Measurements from ENCODE around the gene KLHL10. TPM values are rescaled to one million over a fixed set of nuclear protein-coding genes. Genes with fewer than 3 reads are reported as not detected.
"Not testable (repeated sequence)": the region's sequence is repeated elsewhere in the genome, so short reads cannot be mapped to it uniquely, and the experiment has no call there.

Gene KLHL10
- total and polyA plus RNA-seq, 3 experiments from 2014 or later, result 0.24 TPM; not detected in 2

DNA sequence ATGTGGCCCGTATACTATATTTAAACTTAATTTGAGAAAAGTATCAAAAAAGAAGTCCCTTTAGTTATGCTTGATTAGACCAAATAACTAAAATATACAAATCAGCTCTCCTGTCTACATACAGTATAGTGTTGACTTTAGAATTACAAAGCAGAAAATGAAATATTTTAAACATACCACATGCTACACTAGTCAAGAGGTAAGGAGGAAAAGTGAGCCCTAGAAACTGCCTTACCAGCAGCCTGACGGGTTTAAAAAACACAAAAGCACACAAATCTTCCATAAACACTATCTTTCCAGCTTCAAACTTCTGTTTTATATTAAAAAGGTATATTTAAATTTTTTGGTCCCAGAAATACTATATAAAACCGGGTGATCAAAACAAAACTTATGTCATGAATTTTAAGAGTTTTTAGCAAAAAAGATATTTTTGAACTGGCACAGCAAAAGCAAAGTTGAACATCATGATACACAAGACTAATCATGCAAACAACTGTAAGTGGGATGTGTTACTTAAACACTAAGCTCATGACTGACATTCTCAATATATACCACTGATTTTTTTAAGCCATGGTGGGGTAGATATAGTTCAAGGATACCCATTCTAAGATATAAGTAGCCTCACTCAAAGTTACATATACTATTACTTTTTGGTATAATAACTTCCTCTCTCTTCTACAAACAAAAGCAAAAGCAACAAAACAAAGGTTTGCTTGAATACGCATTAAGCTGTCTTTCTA lies 11.8 kb downstream of the KLHL10 start:
- Histone ChIP-seq H3K36me3 (ENCODE audit: insufficient read depth, low read length) (peaks cover 9% of the 10 kb centered on the region), H3K4me1 (ENCODE audit: insufficient read depth, low read length) (peaks cover 15% of the 10 kb centered on the region), H3K4me3 (ENCODE audit: low read length) (no peak overlapping the region), H3K27ac (ENCODE audit: low read depth, low read length) (no peak overlapping the region), H3K27me3 (ENCODE audit: insufficient read depth, low read length, poor library complexity, severe bottlenecking) (no peaks in the 10 kb centered on the region), H3K9me3 (ENCODE audit: low read length) (no peaks in the 10 kb centered on the region)
- Mint-ChIP-seq H3K27me3 (no peaks in the 10 kb centered on the region), H3K9me3 (no peaks in the 10 kb centered on the region), H3K36me3 (peaks cover 0 to 53% (median 8%) of the 10 kb centered on the region in 3 donors), H3K4me3 (no peak overlapping the region), H3K27ac (no peak overlapping the region), H3K4me1 (peaks cover 25 to 47% (median 46%) of the 10 kb centered on the region in 3 donors)
- POLR2A ChIA-PET, result no interaction called here
- CTCF ChIA-PET, result no interaction called here
- no peak for DNase-seq

DNA sequence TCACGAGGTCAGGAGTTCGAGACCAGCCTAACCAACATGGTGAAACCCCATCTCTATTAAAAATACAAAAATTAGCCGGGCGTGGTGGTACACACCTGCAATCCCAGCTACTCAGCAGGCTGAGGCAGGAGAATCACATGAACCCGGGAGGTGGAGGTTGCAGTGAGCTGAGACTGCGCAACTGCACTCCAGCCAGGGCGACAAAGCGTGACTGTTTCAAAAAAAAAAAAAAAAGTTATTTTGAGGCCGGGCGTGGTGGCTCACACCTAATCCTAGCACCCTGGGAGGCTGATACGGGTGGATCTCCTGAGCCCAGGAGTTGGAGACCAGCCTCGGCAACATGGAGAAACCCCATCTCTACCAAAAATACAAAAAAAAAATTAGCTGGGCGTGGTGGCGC lies 13.8 kb downstream of the KLHL10 start:
- H3K4me3 Mint-ChIP-seq; H3K27me3 Mint-ChIP-seq; DNase-seq; POLR2A ChIA-PET; H3K27ac ChIP-seq (ENCODE audit: low read depth, low read length); H3K4me3 ChIP-seq (ENCODE audit: low read length); H3K9me3 Mint-ChIP-seq; CTCF ChIA-PET; H3K27me3 ChIP-seq (ENCODE audit: insufficient read depth, low read length, poor library complexity, severe bottlenecking); H3K9me3 ChIP-seq (ENCODE audit: low read length): not testable (repeated sequence)
- H3K4me1 Mint-ChIP-seq, result peaks cover 30 to 56% (median 55%) of the 10 kb centered on the region in 3 donors
- H3K27ac Mint-ChIP-seq, result peak overlapping the region in 1 of 8 donors; percentile 17
- H3K36me3 Mint-ChIP-seq, result peaks cover 5 to 61% (median 7%) of the 10 kb centered on the region in 3 donors
- peaks cover 15% of the 10 kb centered on the region for H3K36me3 ChIP-seq (ENCODE audit: insufficient read depth, low read length)
- H3K4me1 ChIP-seq (ENCODE audit: insufficient read depth, low read length), result peaks cover 15% of the 10 kb centered on the region

DNA sequence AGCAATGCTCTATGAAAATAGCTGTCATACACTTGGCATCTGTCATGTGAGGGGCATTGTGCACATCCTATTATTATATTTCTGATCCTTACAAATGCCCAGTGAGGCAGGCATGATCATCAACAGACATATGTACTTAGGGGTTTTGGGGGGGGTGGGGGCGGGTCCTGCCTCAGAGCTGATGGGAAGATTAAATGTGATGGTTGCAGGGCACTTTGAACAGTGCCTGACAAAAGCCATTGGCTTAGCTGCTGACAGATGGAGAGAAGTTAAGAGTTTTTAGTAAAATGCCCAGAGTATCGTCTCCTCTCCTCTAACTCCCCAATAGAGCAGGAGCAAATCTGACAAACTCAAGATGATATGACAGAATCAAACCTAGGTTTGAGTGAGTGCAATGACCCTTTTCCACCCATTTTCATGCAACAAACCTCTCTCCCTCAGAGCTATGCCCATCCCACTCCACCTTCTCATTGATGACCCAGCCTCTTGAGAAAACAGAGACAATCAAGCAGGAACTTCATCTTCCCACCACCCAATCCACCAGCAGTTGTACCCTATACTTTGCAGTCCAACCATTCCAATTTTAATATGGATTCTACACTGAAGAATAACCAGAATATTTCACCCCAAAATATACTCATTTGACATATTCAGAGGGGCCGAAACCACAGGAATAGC lies 22.8 kb downstream of the KLHL10 start:
- H3K36me3 ChIP-seq (ENCODE audit: insufficient read depth, low read length), result no peaks in the 10 kb centered on the region
- no peak overlapping the region for H3K27ac ChIP-seq (ENCODE audit: low read depth, low read length)
- H3K27me3 ChIP-seq (ENCODE audit: insufficient read depth, low read length, poor library complexity, severe bottlenecking), result no peaks in the 10 kb centered on the region
- H3K9me3 ChIP-seq (ENCODE audit: low read length), result no peaks in the 10 kb centered on the region
- Mint-ChIP-seq H3K27me3 (no peaks in the 10 kb centered on the region), H3K4me3 (peak overlapping the region in 4 of 7 donors; percentile 3 to 48 (median 32)), H3K9me3 (no peaks in the 10 kb centered on the region), H3K4me1 (peaks cover 29 to 46% (median 35%) of the 10 kb centered on the region in 3 donors), H3K36me3 (peaks cover 0 to 6% (median 0%) of the 10 kb centered on the region in 3 donors), H3K27ac (peak overlapping the region in 4 of 8 donors; percentile 13 to 64 (median 48))
- DNase-seq, result no peak
- H3K4me1 ChIP-seq (ENCODE audit: insufficient read depth, low read length), result peaks cover 28% of the 10 kb centered on the region
- no peak overlapping the region for H3K4me3 ChIP-seq (ENCODE audit: low read length)
- ChIA-PET CTCF (no interaction called here), POLR2A (no interaction called here)

DNA sequence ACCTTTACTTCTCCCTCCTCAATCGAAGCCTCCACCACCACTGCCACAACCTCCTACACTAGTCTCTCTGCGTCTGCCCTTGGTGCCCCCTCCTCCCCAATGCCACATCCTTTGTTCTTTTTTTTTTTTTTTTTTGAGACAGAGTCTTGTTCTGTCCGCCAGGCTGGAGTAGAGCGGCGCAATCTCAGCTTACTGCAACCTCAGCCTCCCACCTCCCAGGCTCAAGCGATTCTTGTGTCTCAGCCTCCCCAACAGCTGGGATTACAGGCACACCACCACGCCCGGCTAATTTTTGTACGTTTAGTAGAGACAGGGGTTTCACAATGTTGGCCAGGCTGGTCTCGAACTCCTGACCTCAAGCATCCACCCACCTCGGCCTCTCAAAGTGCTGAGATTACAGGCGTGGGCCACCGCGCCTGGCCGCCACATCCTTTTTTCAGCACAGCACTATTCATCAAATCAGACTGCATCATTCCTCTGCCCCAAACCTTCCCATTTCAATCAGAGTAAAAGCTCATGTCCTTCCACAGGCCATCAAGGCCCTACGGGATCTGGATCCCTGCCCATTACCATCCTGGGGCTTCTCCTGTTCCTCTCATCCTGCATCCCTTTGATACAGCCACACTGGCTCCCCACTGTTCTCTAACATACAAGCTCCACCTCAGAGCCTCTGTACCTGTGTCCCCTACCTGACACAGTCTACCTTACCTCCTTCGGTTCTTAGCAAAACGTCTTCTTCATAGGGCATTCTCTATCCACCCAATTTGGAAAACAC lies 25.6 kb downstream of the KLHL10 start:
- peaks cover 28% of the 10 kb centered on the region for H3K4me1 ChIP-seq (ENCODE audit: insufficient read depth, low read length)
- no peak overlapping the region for H3K4me3 Mint-ChIP-seq
- H3K27ac Mint-ChIP-seq, result no peak overlapping the region
- no peaks in the 10 kb centered on the region for H3K9me3 Mint-ChIP-seq
- H3K9me3 ChIP-seq (ENCODE audit: low read length), result no peaks in the 10 kb centered on the region
- peak overlapping the region; percentile 94 for H3K4me3 ChIP-seq (ENCODE audit: low read length)
- POLR2A ChIA-PET, result interaction anchor here (0.6 to 1.5 kb wide), 4 partner anchors 24 to 103 kb away, joined by 3 to 4 read pairs (median 4); partner anchors contain the start of genes CNP and P3H4
- H3K27me3 ChIP-seq (ENCODE audit: insufficient read depth, low read length, poor library complexity, severe bottlenecking), result no peaks in the 10 kb centered on the region
- H3K27ac ChIP-seq (ENCODE audit: low read depth, low read length), result no peak overlapping the region
- H3K36me3 Mint-ChIP-seq, result peaks cover 0 to 15% (median 0%) of the 10 kb centered on the region in 3 donors
- CTCF ChIA-PET, result interaction anchor here (2.7 kb wide), 1 partner anchor 52 kb away, joined by 10 read pairs; the partner anchor contains the start of genes FKBP10 and P3H4
- peaks cover 4% of the 10 kb centered on the region for H3K36me3 ChIP-seq (ENCODE audit: insufficient read depth, low read length)
- peak in 3 of 5 donors; percentile 3 to 32 (median 29) for DNase-seq
- H3K4me1 Mint-ChIP-seq, result peaks cover 25 to 39% (median 35%) of the 10 kb centered on the region in 3 donors
- no peaks in the 10 kb centered on the region for H3K27me3 Mint-ChIP-seq

DNA sequence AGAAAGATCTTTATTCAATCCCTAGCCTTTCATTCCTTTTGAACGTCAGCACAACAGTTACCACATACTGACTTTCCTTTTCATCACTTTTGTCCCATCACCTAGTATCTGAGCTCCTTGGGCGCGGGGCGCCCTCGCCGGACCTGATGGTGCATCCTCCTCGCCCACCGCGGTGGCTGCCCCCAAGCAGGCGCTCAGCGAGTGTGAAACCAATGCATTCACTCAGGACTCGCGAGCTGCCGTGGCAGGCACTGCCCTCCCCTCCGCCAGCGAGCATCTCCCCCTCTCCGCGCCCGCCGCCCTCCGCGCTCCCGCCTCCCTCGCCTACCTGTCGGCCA lies 26.8 kb downstream of the KLHL10 start:
- Histone ChIP-seq H3K9me3 (ENCODE audit: low read length) (no peaks in the 10 kb centered on the region), H3K27ac (ENCODE audit: low read depth, low read length) (peak overlapping the region; percentile 81), H3K4me3 (ENCODE audit: low read length) (peak overlapping the region; percentile 94), H3K4me1 (ENCODE audit: insufficient read depth, low read length) (peaks cover 28% of the 10 kb centered on the region), H3K27me3 (ENCODE audit: insufficient read depth, low read length, poor library complexity, severe bottlenecking) (no peaks in the 10 kb centered on the region), H3K36me3 (ENCODE audit: insufficient read depth, low read length) (peaks cover 4% of the 10 kb centered on the region)
- Mint-ChIP-seq H3K27me3 (no peaks in the 10 kb centered on the region), H3K27ac (no peak overlapping the region), H3K4me1 (peaks cover 24 to 37% (median 36%) of the 10 kb centered on the region in 3 donors), H3K4me3 (no peak overlapping the region), H3K36me3 (peaks cover 0 to 26% (median 1%) of the 10 kb centered on the region in 3 donors), H3K9me3 (no peaks in the 10 kb centered on the region)
- CTCF ChIA-PET, result interaction anchor here (0.8 to 2.7 kb wide), 4 partner anchors 53 to 153 kb away, joined by 3 to 10 read pairs (median 5); partner anchors contain the start of genes DNAJC7, FKBP10, ODAD4 and P3H4
- POLR2A ChIA-PET, result interaction anchor here (0.6 to 2.1 kb wide), 8 partner anchors 16 to 175 kb away, joined by 3 to 16 read pairs (median 4); partner anchors contain the start of genes ACLY, CNP, EIF1 and ODAD4
- peak in 1 of 5 donors; percentile 52 for DNase-seq

DNA sequence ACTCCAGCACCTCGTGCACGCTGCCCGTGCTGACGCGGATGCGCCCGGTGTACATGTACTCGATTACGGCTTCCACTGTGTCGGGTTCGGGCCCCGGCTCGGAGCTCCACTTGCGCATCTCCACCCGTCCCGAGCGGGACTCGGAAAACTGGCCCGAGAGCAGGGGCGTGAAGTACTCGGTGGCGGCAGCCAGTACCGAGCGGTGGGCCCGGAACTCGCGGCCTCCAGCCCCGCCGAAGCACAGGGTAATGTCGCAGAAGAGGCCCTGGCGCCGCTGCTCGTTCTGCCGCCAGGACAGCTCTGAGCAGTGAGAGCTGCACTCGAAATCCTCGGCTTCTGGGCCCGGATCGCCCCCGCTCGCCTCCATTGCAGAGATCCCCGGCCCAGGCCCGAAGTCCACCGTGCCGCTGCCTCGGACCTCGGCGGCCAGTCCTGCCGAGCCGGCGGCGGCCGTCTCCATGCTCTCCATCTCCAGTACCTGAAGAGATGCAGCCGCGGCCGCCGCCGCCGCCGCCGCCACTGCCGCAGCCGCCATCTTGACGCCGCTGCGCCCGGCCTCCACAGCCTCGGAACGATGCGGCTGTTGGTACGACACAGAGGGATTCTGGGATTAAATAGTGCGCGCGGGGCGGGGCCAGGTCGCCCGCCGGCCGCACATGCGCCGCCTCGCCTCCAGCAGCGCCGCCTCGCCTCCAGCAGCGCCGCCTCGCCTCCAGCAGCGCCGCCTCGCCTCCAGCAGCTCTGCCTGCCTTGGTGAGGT lies 27.4 kb downstream of the KLHL10 start, which contains the start of gene KLHL11:
Gene KLHL11 (minus strand): TSS at position 588 of the 760 bp plus-strand sequence. CDS start 53 bp downstream, at position 535.
- Histone ChIP-seq H3K4me1 (ENCODE audit: insufficient read depth, low read length) (peaks cover 28% of the 10 kb centered on the region), H3K27ac (ENCODE audit: low read depth, low read length) (peak within 1 kb of the TSS; percentile 81), H3K9me3 (ENCODE audit: low read length) (no peaks in the 10 kb centered on the region), H3K4me3 (ENCODE audit: low read length) (peak within 1 kb of the TSS; percentile 94), H3K27me3 (ENCODE audit: insufficient read depth, low read length, poor library complexity, severe bottlenecking) (no peaks in the 10 kb centered on the region), H3K36me3 (ENCODE audit: insufficient read depth, low read length) (peaks cover 4% of the 10 kb centered on the region)
- Mint-ChIP-seq H3K4me1 (peaks cover 19 to 31% (median 31%) of the 10 kb centered on the region in 3 donors), H3K9me3 (no peaks in the 10 kb centered on the region), H3K27me3 (no peaks in the 10 kb centered on the region), H3K27ac (peak within 1 kb of the TSS in 4 of 8 donors; percentile 77 to 90 (median 88)), H3K4me3 (peak within 1 kb of the TSS in 1 of 7 donors; percentile 15), H3K36me3 (peaks cover 0 to 31% (median 1%) of the 10 kb centered on the region in 3 donors)
- peak; percentile 81 to 90 (median 85) for DNase-seq
- POLR2A ChIA-PET, result interaction anchor here (0.6 to 2.1 kb wide), 13 partner anchors 17 to 388 kb away, joined by 3 to 16 read pairs (median 3); partner anchors contain the start of genes ACLY, CNP, EIF1 and ODAD4
- CTCF ChIA-PET, result interaction anchor here (0.7 to 2.7 kb wide), 6 partner anchors 53 to 1765 kb away, joined by 3 to 10 read pairs (median 4); partner anchors contain the start of genes DNAJC7, FKBP10, NR1D1 and ODAD4

DNA sequence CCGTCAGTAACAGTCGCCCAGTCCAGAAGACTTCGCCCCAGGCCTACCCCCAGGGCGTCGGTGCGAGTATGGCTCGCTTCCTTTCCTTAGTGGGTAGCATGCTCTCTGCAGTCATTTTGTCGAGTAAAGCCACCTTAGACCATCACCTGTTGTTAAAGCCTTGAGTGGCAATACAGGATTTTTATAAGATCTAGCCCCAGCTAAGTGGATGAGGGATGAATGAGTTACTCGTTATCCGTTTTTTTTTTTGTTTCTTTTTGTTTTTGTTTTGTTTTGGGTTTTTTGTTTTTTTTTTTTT lies 27.9 kb downstream of the KLHL10 start:
- H3K4me3 Mint-ChIP-seq, result no peak overlapping the region
- Histone ChIP-seq H3K27ac (ENCODE audit: low read depth, low read length) (peak overlapping the region; percentile 81), H3K9me3 (ENCODE audit: low read length) (no peaks in the 10 kb centered on the region), H3K4me1 (ENCODE audit: insufficient read depth, low read length) (peaks cover 27% of the 10 kb centered on the region), H3K4me3 (ENCODE audit: low read length) (peak overlapping the region; percentile 74), H3K36me3 (ENCODE audit: insufficient read depth, low read length) (peaks cover 5% of the 10 kb centered on the region), H3K27me3 (ENCODE audit: insufficient read depth, low read length, poor library complexity, severe bottlenecking) (no peaks in the 10 kb centered on the region)
- CTCF ChIA-PET, result interaction anchor here (0.7 to 1.7 kb wide), 4 partner anchors 54 to 1765 kb away, joined by 3 to 5 read pairs (median 4); partner anchors contain the start of genes DNAJC7, NR1D1 and P3H4
- H3K4me1 Mint-ChIP-seq, result peaks cover 15 to 26% (median 26%) of the 10 kb centered on the region in 3 donors
- H3K36me3 Mint-ChIP-seq, result peaks cover 0 to 36% (median 2%) of the 10 kb centered on the region in 3 donors
- POLR2A ChIA-PET, result interaction anchor here (0.6 to 2.1 kb wide), 8 partner anchors 17 to 387 kb away, joined by 3 to 16 read pairs (median 4); partner anchors contain the start of genes ACLY, EIF1 and ODAD4
- no peaks in the 10 kb centered on the region for H3K9me3 Mint-ChIP-seq
- no peaks in the 10 kb centered on the region for H3K27me3 Mint-ChIP-seq
- no peak for DNase-seq
- H3K27ac Mint-ChIP-seq, result peak overlapping the region in 4 of 8 donors; percentile 77 to 90 (median 88)
